Choroid plexus epithelial cell (primary cell): Measurements from ENCODE around the gene SOCS2.

ENCODE experiments used
- DNase-seq: peaks from one replicate; pipeline ENCODE4 v3.0.0-alpha.2; 2010; ENCODE audit warnings: low read depth
- H3K4me3 ChIP-seq: 2 replicates; pipeline ENCODE4 v1.5.1; 2011; ENCODE audit warnings: low read depth, mild to moderate bottlenecking, control low read depth, low read length, moderate library complexity
- TF ChIP-seq, protein P1 (sequence below): conservative IDR thresholded peaks from 2 replicates; pipeline ENCODE4 v1.5.1; 2011; ENCODE audit warnings: low read depth, mild to moderate bottlenecking, control low read depth, inconsistent platforms, low read length, moderate library complexity

Gene SOCS2

DNA sequence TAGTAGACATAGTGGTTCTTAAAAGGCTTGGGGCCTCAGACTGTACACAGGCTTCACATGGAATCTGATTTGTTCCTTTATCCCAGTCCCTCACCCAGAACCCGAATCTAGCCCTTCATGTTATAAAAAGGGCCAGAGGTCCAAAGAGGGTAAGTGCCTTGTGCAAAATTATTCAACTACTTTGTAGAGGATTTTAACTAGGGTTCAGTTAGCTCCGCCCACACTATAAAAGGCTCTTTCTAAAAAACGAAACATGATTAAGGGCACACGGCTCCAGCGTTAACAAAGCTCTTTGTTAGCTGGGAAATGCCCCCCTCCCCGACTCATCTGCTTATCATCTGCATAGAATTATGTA, 3.2 kb upstream of the SOCS2 start:
- DNase-seq: no peak
- H3K4me3 ChIP-seq: peak overlapping the region; percentile 69
- TF ChIP-seq, protein P1, sequence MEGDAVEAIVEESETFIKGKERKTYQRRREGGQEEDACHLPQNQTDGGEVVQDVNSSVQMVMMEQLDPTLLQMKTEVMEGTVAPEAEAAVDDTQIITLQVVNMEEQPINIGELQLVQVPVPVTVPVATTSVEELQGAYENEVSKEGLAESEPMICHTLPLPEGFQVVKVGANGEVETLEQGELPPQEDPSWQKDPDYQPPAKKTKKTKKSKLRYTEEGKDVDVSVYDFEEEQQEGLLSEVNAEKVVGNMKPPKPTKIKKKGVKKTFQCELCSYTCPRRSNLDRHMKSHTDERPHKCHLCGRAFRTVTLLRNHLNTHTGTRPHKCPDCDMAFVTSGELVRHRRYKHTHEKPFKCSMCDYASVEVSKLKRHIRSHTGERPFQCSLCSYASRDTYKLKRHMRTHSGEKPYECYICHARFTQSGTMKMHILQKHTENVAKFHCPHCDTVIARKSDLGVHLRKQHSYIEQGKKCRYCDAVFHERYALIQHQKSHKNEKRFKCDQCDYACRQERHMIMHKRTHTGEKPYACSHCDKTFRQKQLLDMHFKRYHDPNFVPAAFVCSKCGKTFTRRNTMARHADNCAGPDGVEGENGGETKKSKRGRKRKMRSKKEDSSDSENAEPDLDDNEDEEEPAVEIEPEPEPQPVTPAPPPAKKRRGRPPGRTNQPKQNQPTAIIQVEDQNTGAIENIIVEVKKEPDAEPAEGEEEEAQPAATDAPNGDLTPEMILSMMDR: no peak

DNA sequence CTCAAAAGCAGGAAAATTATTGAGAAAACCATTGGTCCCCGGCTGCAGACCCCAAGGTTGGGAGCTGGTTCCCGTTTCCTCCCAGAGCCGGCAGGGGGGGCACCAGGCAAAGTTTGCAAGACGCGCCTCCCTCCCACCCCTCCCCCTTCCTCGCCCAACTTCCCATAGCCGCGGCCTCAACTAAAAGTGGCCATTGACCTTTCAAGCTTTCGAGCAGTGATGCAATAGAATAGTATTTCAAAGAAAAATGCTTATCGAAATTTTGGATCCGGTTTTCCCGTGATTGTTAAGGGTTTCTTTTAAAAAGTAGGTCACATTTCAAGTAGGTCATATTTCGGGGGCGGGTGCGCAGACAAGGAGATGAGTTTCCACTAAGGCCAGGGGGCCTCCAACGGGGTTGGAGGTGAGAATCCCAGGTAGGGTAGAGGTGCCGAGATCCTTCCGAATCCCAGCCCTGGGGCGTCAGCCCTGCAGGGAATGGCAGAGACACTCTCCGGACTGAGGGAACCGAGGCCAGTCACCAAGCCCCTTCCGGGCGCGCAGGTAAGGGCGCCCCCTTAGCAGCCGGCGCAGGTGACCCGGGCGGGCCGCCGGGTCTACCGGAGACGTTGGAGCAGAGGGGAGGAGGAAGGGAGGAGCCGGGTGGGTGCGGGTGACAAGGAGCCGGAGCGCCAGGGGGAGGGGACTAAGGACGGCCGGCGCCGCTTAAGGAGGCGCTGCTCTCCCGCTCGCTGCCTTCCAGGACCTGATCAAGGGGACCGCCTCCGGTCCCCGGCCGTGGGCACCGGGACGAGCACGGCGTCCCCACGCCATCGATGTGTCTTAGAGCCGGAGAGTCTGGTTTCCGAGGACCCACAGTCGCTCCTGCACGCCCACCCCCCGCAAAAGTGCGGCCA, 2.6 kb upstream of the SOCS2 start:
- DNase-seq: peak; percentile 95
- TF ChIP-seq, protein P1: peak; percentile 89

DNA sequence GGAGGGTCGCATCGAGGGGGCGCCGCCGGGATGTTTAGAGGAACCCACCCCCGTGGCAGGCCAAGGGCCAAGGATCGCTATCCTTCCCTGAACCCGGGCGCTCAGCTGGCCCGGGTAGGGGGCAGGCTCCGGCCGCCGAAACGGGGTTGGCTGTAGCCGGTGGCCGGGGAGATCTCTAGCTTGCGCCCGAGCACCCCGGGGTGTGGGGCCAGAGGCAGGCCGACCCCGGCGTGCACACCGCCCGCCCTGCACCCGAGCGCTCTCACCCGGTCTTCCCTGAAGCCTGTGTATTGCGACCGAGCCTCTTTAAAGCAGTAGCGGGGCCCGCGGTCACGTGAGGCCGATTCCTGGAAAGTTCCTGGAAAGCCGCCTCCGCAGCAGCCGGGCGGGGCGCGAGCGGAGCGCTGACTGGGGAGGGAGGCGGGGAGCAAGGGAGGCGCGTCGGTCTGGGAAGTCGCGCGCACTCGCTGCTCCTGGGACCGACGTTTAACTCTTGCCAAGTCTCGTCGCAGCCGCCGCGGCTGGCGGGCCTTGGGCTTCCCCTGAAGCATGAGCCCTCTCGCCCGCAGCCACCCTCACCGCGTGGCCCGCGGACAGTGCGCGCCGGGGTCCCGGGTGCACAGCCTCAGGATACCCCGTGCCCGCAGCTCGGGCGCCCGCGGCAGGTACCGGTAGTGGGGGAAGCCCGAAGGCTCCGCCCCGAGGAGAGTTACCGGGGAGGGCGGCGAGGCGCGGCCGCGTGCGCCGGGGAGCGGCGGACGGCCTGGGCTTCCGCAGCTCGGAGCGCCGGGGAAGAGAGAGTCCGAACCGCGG, 1.7 kb upstream of the SOCS2 start:
- peak; percentile 94 for DNase-seq
- TF ChIP-seq, protein P1: no peak
- peak overlapping the region; percentile 69 for H3K4me3 ChIP-seq

More for the DNA sequence above, 2.6 kb upstream of the SOCS2 start:
- peak overlapping the region; percentile 69 for H3K4me3 ChIP-seq

DNA sequence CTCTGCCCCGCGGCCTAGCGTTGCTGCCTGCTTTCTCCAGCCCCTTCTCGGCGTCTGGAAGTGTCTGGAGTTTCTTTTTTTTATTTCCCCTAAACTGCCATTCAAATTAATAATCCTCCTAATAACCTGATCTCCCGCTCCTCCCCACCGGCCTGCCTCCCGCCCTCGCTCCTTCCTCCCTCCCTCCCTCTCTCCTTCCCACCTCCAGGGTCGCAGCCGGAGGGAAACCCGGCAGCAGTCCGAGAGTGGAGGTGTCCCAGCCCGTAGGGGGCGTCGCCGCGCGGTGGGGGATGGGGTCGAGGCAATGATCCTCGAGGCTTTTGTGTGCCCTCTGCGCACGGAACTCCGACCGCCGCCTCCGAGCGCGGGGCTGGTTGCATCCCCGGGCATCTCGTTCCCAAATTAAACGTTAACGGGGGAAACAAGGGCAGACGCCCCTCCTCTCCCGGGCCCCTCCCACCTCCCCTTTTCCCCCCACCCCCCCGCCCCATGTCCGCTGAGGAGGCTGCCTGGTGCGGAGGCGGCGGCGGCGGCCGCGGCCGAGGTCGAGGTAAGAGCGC, 1.0 kb upstream of the SOCS2 start:
- TF ChIP-seq, protein P1: peak; percentile 39
- DNase-seq: peak; percentile 51
- peak overlapping the region; percentile 69 for H3K4me3 ChIP-seq

DNA sequence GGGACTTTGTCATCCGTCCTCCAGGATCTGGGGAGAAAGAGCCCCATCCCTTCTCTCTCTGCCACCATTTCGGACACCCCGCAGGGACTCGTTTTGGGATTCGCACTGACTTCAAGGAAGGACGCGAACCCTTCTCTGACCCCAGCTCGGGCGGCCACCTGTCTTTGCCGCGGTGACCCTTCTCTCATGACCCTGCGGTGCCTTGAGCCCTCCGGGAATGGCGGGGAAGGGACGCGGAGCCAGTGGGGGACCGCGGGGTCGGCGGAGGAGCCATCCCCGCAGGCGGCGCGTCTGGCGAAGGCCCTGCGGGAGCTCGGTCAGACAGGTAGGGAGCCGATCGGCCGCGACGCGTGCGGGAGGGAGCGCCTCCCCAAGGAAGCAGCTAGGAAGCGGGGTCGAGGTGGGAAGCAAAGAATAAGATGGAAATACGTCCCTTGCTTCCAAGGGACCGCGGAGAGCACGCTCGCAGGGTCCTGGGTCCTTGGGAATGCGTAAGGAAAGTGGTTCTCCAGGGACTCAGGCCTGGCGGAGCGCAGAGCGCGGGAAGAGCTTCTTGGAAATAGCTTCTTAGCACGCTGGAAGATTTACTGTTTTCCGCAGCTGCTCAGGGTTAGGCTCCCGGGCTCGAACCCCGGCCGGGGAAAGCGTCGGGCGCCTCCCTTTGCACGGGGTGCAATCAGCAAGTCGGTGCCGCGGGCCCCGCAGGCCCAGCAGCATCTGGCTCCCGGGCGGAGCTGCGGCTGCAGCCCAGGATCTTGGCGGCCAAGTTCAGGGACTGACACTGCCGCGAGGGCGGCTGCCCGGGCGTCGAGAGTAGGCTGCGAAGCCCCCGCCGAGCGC, 457 bp downstream of the SOCS2 start:
- TF ChIP-seq, protein P1: no peak
- DNase-seq: peak; percentile 45
- H3K4me3 ChIP-seq: peak overlapping the region; percentile 69

DNA sequence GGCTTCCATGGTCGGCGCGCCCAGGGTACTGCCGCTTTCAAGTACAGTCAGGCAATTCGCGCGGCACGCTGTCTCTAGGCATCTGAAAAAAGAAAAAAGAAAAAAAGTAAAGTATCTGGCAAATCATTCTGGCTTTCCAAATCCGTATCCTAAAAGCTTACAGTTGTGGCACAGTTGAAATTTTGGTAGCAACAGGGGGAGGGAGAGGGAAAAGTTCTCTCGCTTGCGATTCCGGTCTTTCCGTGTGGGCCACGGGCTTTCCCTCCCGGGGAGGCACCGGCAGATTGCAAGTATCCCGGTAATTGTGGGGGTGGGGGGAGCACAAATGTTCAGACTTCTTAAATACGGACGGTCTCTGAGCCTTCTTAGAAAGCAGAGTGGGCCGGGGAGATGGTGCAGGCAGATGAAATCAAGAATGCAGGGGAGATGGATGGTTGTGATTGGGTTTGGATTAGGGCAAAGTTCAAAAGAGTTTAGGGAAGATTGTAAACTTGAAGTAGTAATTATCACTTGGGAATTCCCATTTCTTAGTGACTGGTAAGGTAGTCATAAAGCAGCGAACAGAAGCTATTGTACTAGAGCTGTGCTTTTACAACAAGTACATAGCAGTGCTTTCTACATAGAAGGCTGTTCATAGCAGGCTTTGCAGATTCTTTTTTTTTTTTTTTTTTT, 1.2 kb downstream of the SOCS2 start:
- H3K4me3 ChIP-seq: peak overlapping the region; percentile 69
- TF ChIP-seq, protein P1: no peak
- DNase-seq: peak; percentile 21
